Caco-2 (cell line): Measurements from ENCODE around the gene OR6X1. TPM values are rescaled to one million over a fixed set of nuclear protein-coding genes. Genes with fewer than 3 reads are reported as not detected.

Experiments
- BruUV-seq: library from RNA; stranded (reverse); fragments of 400-500 nt; replicated peaks from 2 replicates; lab custom pipeline; 2021; lab: Mats Ljungman, UMichigan
- CTCF ChIA-PET: fragments of 300-600 bp; sonication (Branson Sonifier 250); formaldehyde crosslinking; loops from one replicate; lab custom pipeline; 2022; ENCODE audit warnings: antibody characterized with exemption; lab: Charles Lee
- POLR2A ChIA-PET: fragments of 300-600 bp; sonication (Branson Sonifier 250); formaldehyde crosslinking; loops from one replicate; lab custom pipeline; 2022; ENCODE audit warnings: antibody characterized with exemption; lab: Charles Lee
- DNase-seq, 2 experiments: peaks; one replicate each; pipeline versions ENCODE4 v3.0.0 to v3.0.0-alpha.2; 2020 to 2022
- H3K27me3 ChIP-seq: replicated peaks from 2 replicates; pipeline ENCODE4 v1.6.0; 2011; ENCODE audit warnings: low read length; ENCODE audit not compliant: control insufficient read depth, insufficient read depth
- H3K36me3 ChIP-seq: 2 replicates; pipeline ENCODE4 v1.5.1; 2011; ENCODE audit warnings: low read length; ENCODE audit not compliant: control insufficient read depth, insufficient read depth
- H3K4me1 ChIP-seq: fragments of 250-450 bp; sonication (Bioruptor Pico); 2 replicates; pipeline ENCODE4 v1.5.1; 2020; ENCODE audit warnings: mild to moderate bottlenecking
- H3K4me3 ChIP-seq: 2 replicates; pipeline ENCODE4 v1.5.1; 2011; ENCODE audit warnings: low read depth, mild to moderate bottlenecking, control low read depth, low read length
- H3K9me3 ChIP-seq: fragments of 250-450 bp; sonication (Bioruptor Pico); 2 replicates; pipeline ENCODE4 v1.5.1; 2020; ENCODE audit warnings: mild to moderate bottlenecking, moderate library complexity
- H3K27ac Mint-ChIP-seq: one replicate; pipeline ENCODE4 v1.8.0; 2022; ENCODE audit warnings: mixed read lengths; ENCODE audit not compliant: unreplicated experiment
- H3K27me3 Mint-ChIP-seq: one replicate; pipeline ENCODE4 v1.8.0; 2022; ENCODE audit warnings: mixed read lengths; ENCODE audit not compliant: insufficient read depth, unreplicated experiment
- H3K36me3 Mint-ChIP-seq: one replicate; pipeline ENCODE4 v1.8.0; 2022; ENCODE audit warnings: mild to moderate bottlenecking, mixed read lengths; ENCODE audit not compliant: insufficient read depth, unreplicated experiment
- H3K4me1 Mint-ChIP-seq: one replicate; pipeline ENCODE4 v1.8.0; 2022; ENCODE audit warnings: low read depth, mixed read lengths; ENCODE audit not compliant: unreplicated experiment
- H3K4me3 Mint-ChIP-seq: one replicate; pipeline ENCODE4 v1.8.0; 2022; ENCODE audit warnings: mild to moderate bottlenecking, moderate library complexity, mixed read lengths; ENCODE audit not compliant: unreplicated experiment
- H3K9me3 Mint-ChIP-seq: one replicate; pipeline ENCODE4 v1.8.0; 2022; ENCODE audit warnings: mixed read lengths; ENCODE audit not compliant: unreplicated experiment
- intact Hi-C: fragments of 100-400 bp; cut with micrococcal nuclease; formaldehyde crosslinking; loops from one replicate; pipeline ENCODE4 v1.10.0; 2022; ENCODE audit not compliant: unreplicated experiment
- total RNA-seq: library from RNA; stranded (reverse); gene quantifications from 2 replicates; pipeline ENCODE4 v1.2.3, GENCODE V29; 2022
- TF ChIP-seq, protein P1 (sequence below), 2 experiments: fragments of 200-600 bp in 1 of 2; IDR thresholded peaks; 1 replicate in 1 of 2; 2 replicates in 1 of 2; pipeline versions ENCODE4 v1.5.1 to v1.8.0; 2011 to 2022; ENCODE audit warnings: antibody characterized with exemption in 1 of 2, control low read depth in 1 of 2, inconsistent platforms in 1 of 2, low read depth in 1 of 2, low read length in 1 of 2, mild to moderate bottlenecking in 1 of 2, moderate library complexity in 1 of 2; ENCODE audit not compliant: insufficient read depth in 1 of 2, severe bottlenecking in 1 of 2, unreplicated experiment in 1 of 2

Gene OR6X1
- total RNA-seq, 1 experiment from 2014 or later = not detected

DNA sequence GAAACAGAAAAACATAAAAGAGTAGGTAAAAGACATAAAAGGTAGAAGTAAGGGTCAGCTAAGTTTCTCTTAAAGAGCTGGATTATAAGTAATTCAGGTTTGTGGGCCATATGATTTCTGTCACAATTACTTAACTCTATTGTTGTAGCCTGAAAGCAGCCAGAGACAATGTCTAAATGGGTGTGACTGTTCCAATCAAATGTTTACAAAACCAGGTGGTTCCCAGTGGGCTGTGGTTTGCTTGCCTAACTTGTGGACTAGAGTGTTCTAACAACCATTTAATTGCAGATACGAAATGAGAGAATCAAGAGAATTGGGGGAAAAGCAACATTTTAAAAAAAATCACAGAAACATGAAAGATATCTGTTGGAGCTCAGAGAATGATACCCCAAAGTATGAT is 29.2 kb upstream of the OR6X1 start:
- H3K4me3 Mint-ChIP-seq = no peak overlapping the region
- H3K36me3 Mint-ChIP-seq = no peaks in the 10 kb centered on the region
- intact Hi-C loops = no loop called here
- no peak overlapping the region for H3K27ac Mint-ChIP-seq
- CTCF ChIA-PET = interaction anchor here (0.5 kb wide), 1 partner anchor 9 kb away, joined by 3 read pairs; no protein-coding TSS in a partner anchor
- H3K27me3 ChIP-seq = no peaks in the 10 kb centered on the region
- H3K4me3 ChIP-seq = no peak overlapping the region
- peaks cover 3% of the 10 kb centered on the region for H3K27me3 Mint-ChIP-seq
- no peaks in the 10 kb centered on the region for H3K36me3 ChIP-seq
- TF ChIP-seq, protein P1, sequence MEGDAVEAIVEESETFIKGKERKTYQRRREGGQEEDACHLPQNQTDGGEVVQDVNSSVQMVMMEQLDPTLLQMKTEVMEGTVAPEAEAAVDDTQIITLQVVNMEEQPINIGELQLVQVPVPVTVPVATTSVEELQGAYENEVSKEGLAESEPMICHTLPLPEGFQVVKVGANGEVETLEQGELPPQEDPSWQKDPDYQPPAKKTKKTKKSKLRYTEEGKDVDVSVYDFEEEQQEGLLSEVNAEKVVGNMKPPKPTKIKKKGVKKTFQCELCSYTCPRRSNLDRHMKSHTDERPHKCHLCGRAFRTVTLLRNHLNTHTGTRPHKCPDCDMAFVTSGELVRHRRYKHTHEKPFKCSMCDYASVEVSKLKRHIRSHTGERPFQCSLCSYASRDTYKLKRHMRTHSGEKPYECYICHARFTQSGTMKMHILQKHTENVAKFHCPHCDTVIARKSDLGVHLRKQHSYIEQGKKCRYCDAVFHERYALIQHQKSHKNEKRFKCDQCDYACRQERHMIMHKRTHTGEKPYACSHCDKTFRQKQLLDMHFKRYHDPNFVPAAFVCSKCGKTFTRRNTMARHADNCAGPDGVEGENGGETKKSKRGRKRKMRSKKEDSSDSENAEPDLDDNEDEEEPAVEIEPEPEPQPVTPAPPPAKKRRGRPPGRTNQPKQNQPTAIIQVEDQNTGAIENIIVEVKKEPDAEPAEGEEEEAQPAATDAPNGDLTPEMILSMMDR (IDR thresholded peaks at IDR 0.05; ENCODE audit: insufficient read depth in 1 of 2, low read depth in 1 of 2, low read length in 1 of 2, severe bottlenecking in 1 of 2, unreplicated experiment in 1 of 2) = no peak
- DNase-seq = no peak
- no peaks in the 10 kb centered on the region for H3K4me1 Mint-ChIP-seq
- BruUV-seq = no TSS peak
- H3K9me3 Mint-ChIP-seq = no peaks in the 10 kb centered on the region
- POLR2A ChIA-PET = no interaction called here
- H3K4me1 ChIP-seq = no peaks in the 10 kb centered on the region
- no peaks in the 10 kb centered on the region for H3K9me3 ChIP-seq

DNA sequence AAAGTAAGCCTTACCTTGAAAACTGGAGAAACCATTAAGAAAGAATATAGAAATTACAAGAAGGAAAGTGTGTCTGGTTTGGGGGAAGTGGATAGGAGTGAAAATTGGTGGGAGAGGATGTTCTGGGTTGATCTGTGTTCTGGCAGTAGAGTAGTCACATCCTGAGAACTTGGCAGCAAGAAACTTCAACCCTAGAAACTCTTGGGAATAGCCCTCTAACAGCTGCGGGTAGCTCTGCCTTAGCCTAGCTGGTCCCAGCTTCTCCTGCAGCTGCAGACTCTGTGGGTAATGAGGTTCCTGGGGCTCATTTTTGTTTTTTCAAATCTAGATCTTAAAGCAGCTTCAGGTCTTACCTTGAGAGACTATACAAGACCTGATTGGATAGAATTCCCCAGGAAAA is 24.2 kb upstream of the OR6X1 start:
- ChIA-PET POLR2A (no interaction called here), CTCF (no interaction called here)
- Histone ChIP-seq H3K9me3 (no peaks in the 10 kb centered on the region), H3K36me3 (no peaks in the 10 kb centered on the region), H3K4me1 (no peaks in the 10 kb centered on the region), H3K4me3 (no peak overlapping the region), H3K27me3 (no peaks in the 10 kb centered on the region)
- no TSS peak for BruUV-seq
- no peaks in the 10 kb centered on the region for H3K36me3 Mint-ChIP-seq
- H3K4me1 Mint-ChIP-seq = no peaks in the 10 kb centered on the region
- no peaks in the 10 kb centered on the region for H3K9me3 Mint-ChIP-seq
- H3K27me3 Mint-ChIP-seq = no peaks in the 10 kb centered on the region
- TF ChIP-seq, protein P1 (IDR thresholded peaks at IDR 0.05; ENCODE audit: insufficient read depth in 1 of 2, low read depth in 1 of 2, low read length in 1 of 2, severe bottlenecking in 1 of 2, unreplicated experiment in 1 of 2) = no peak
- intact Hi-C loops = no loop called here
- no peak overlapping the region for H3K4me3 Mint-ChIP-seq
- DNase-seq = no peak
- no peak overlapping the region for H3K27ac Mint-ChIP-seq

DNA sequence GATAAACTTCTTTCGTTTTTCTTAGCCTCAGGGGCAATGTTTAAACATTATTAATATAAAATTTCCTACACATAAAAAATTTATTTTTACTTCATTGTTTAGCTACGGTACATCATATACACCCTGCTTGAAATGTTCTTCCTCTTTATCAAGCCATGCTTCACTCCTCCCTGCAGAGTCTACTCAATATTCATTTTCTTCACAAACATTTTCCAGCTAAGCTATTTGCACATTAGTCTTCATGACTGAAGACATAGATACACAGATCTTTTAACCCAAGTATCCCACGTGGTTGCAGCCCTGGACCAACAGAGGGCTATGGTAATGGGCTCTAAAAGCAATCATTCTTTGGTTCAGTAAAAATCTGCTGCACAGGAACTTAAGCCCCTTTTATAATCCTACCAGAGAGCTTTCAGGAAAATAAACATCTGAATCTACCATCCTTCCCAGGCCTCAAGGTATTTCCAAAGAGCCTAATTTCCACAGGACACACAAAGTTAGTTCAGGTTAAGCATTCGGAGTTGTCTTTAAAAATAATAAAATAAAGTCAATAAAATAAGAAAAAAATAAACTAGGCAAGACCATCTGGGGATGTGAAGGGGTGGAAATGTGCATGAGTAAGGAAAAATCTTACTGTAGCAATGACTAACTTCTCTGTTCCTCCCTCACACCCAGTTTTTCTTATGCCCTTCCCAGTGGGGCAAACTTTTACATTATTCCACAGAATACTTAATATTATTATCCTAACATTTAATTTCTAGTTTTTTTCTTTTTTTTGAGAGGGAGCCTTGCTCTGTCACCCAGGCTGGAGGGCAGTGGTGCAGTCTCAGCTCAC is 21.6 kb upstream of the OR6X1 start:
- no peak overlapping the region for H3K4me3 Mint-ChIP-seq
- no peaks in the 10 kb centered on the region for H3K9me3 Mint-ChIP-seq
- no peaks in the 10 kb centered on the region for H3K4me1 Mint-ChIP-seq
- H3K27me3 Mint-ChIP-seq = no peaks in the 10 kb centered on the region
- POLR2A ChIA-PET = no interaction called here
- DNase-seq = no peak
- BruUV-seq = no TSS peak
- no peak overlapping the region for H3K27ac Mint-ChIP-seq
- no peaks in the 10 kb centered on the region for H3K36me3 ChIP-seq
- no peaks in the 10 kb centered on the region for H3K4me1 ChIP-seq
- intact Hi-C loops = no loop called here
- no peaks in the 10 kb centered on the region for H3K9me3 ChIP-seq
- no peaks in the 10 kb centered on the region for H3K36me3 Mint-ChIP-seq
- CTCF ChIA-PET = no interaction called here
- TF ChIP-seq, protein P1 (IDR thresholded peaks at IDR 0.05; ENCODE audit: insufficient read depth in 1 of 2, low read depth in 1 of 2, low read length in 1 of 2, severe bottlenecking in 1 of 2, unreplicated experiment in 1 of 2) = no peak
- no peak overlapping the region for H3K4me3 ChIP-seq
- no peaks in the 10 kb centered on the region for H3K27me3 ChIP-seq
